ENCODE results near the gene CD2AP. TPM values are rescaled to one million over a fixed set of nuclear protein-coding genes. Genes with fewer than 3 reads are reported as not detected.

The CD2AP gene
- total and polyA plus RNA-seq, 9 of the 15 experiments (the other 6 are each of a cell fraction or from before 2014, with no cell fraction given): 9.4 to 69.7 (median 38.7) TPM

DNA sequence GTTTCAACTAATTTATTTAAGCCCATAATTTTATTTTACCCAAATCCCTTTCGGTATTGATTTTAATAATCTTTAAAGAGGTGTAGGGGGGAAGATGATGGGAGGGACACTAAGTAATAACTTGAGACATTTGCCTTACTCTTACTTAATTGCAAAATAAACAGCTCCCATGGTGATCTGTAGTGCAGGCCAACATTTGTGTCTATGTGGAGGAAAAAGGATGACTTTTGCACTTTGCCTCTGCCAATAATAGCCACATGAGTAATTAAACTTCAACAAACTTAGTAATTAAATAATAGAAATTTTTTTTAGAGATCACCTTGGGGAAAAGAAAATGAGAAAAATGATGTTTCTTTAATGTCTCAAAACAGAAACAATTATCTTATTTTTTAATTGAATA is 29.9 kb upstream of the CD2AP start:
- ATAC-seq (no peak), DNase-seq (ENCODE audit: extremely low read depth in 1 of 4, low spot score in 3 of 4) (no peak), FAIRE-seq (no peak)
- H3K27ac ChIP-seq (ENCODE audit: extremely low read depth, low read depth, low read length): no peak overlapping the region
- H3K4me3 ChIP-seq: no peak overlapping the region
- intact Hi-C loops (cut with micrococcal nuclease): no loop called here
- in situ Hi-C loops (cut with MboI): no loop called here
- H3K9me3 ChIP-seq (replicated peaks; ENCODE audit: control insufficient read depth, insufficient read depth, low read depth, low read length): peaks cover 2% of the 10 kb centered on the region; the same call in 1 of the 2 replicates
- H3K9ac ChIP-seq (ENCODE audit: insufficient read depth in 1 of 2, low read depth in 2 of 2, low read length in 2 of 2): no peak overlapping the region
- TF ChIP-seq TAF9B (IDR thresholded peaks at IDR 0.05; ENCODE audit: partially characterized antibody) (no peak), HDAC1 (IDR thresholded peaks at IDR 0.05) (no peak)
- BruUV-seq (replicated peaks): no TSS peak
- H3K79me2 ChIP-seq (ENCODE audit: control insufficient read depth, insufficient read depth, low read length): no peaks in the 10 kb centered on the region
- 48% methylated on average over 1 of the region's 1 CpG for WGBS (ENCODE audit: insufficient coverage, low coverage, missing lambda C conversion rate)
- no peak overlapping the region for H2AFZ ChIP-seq (ENCODE audit: low read depth, low read length)
- H3K4me2 ChIP-seq (ENCODE audit: insufficient read depth, low read length): no peak overlapping the region
- H4K20me1 ChIP-seq (replicated peaks; ENCODE audit: control insufficient read depth, insufficient read depth, low read length): no peaks in the 10 kb centered on the region
- no peaks in the 10 kb centered on the region for H3K4me1 ChIP-seq (replicated peaks in 1 of 2; ENCODE audit: control insufficient read depth in 2 of 2, insufficient read depth in 2 of 2, low read length in 2 of 2)
- H3K36me3 ChIP-seq (ENCODE audit: control insufficient read depth, insufficient read depth, low read length): no peaks in the 10 kb centered on the region
- no peaks in the 10 kb centered on the region for H3K9me1 ChIP-seq (ENCODE audit: control insufficient read depth, insufficient read depth, low read length)
- CTCF ChIA-PET (ENCODE audit: low intra/inter-chr PET ratio): no interaction called here
- no peaks in the 10 kb centered on the region for H3K27me3 ChIP-seq (ENCODE audit: control insufficient read depth in 2 of 2, insufficient read depth in 2 of 2, low read length in 2 of 2)
- POLR2A ChIA-PET: no interaction called here

DNA sequence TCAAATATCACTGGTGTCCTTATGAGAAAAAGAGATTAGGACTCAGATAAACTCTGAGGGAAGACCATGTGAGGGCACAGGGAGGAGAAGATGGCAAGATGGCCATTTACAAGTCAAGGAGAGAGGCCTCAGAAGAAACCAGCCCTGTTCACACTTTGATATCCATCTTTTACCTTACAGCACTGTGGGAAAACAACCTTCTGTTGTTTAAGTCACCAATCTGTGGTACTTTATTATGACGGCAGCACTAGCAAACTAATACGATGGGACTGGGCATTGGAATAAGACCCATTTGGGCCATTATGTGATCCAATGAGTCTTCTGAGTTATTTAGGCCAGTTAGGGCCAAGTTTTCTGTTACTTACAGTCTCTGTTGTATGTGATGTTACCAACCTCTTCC is 26.4 kb upstream of the CD2AP start:
- H3K9me1 ChIP-seq (ENCODE audit: control insufficient read depth, insufficient read depth, low read length): no peaks in the 10 kb centered on the region
- 94% methylated on average over 2 of the region's 2 CpGs for WGBS (ENCODE audit: insufficient coverage, low coverage, missing lambda C conversion rate)
- H3K4me1 ChIP-seq (replicated peaks in 1 of 2; ENCODE audit: control insufficient read depth in 2 of 2, insufficient read depth in 2 of 2, low read length in 2 of 2): no peaks in the 10 kb centered on the region
- in situ Hi-C loops (cut with MboI) (no loop called here), intact Hi-C loops (cut with micrococcal nuclease) (no loop called here)
- H2AFZ ChIP-seq (ENCODE audit: low read depth, low read length): no peak overlapping the region
- DNase-seq (ENCODE audit: extremely low read depth in 1 of 4, low spot score in 3 of 4) (no peak), ATAC-seq (no peak), FAIRE-seq (no peak)
- no peak overlapping the region for H3K4me2 ChIP-seq (ENCODE audit: insufficient read depth, low read length)
- no peaks in the 10 kb centered on the region for H3K9me3 ChIP-seq (replicated peaks; ENCODE audit: control insufficient read depth, insufficient read depth, low read depth, low read length)
- ChIA-PET CTCF (ENCODE audit: low intra/inter-chr PET ratio) (no interaction called here), POLR2A (no interaction called here)
- H3K36me3 ChIP-seq (ENCODE audit: control insufficient read depth, insufficient read depth, low read length): no peaks in the 10 kb centered on the region
- H3K4me3 ChIP-seq: no peak overlapping the region
- H4K20me1 ChIP-seq (replicated peaks; ENCODE audit: control insufficient read depth, insufficient read depth, low read length): no peaks in the 10 kb centered on the region
- H3K27ac ChIP-seq (ENCODE audit: extremely low read depth, low read depth, low read length): no peak overlapping the region
- H3K79me2 ChIP-seq (ENCODE audit: control insufficient read depth, insufficient read depth, low read length): no peaks in the 10 kb centered on the region
- no TSS peak for BruUV-seq (replicated peaks)
- H3K9ac ChIP-seq (ENCODE audit: insufficient read depth in 1 of 2, low read depth in 2 of 2, low read length in 2 of 2): no peak overlapping the region
- H3K27me3 ChIP-seq (ENCODE audit: control insufficient read depth in 2 of 2, insufficient read depth in 2 of 2, low read length in 2 of 2): no peaks in the 10 kb centered on the region
- TF ChIP-seq NR1H2 (CRISPR knock-in tag; IDR thresholded peaks at IDR 0.05) (no peak), RFX1 (IDR thresholded peaks at IDR 0.05) (no peak), ATF1 (CRISPR knock-in tag; IDR thresholded peaks at IDR 0.05) (no peak), ATF1 (tag; IDR thresholded peaks at IDR 0.05) (no peak), RBM34 (IDR thresholded peaks at IDR 0.05; ENCODE audit: borderline replicate concordance, insufficient read depth, low read length) (no peak), LARP7 (IDR thresholded peaks at IDR 0.05) (no peak)
- TF ChIP-seq, protein P1, sequence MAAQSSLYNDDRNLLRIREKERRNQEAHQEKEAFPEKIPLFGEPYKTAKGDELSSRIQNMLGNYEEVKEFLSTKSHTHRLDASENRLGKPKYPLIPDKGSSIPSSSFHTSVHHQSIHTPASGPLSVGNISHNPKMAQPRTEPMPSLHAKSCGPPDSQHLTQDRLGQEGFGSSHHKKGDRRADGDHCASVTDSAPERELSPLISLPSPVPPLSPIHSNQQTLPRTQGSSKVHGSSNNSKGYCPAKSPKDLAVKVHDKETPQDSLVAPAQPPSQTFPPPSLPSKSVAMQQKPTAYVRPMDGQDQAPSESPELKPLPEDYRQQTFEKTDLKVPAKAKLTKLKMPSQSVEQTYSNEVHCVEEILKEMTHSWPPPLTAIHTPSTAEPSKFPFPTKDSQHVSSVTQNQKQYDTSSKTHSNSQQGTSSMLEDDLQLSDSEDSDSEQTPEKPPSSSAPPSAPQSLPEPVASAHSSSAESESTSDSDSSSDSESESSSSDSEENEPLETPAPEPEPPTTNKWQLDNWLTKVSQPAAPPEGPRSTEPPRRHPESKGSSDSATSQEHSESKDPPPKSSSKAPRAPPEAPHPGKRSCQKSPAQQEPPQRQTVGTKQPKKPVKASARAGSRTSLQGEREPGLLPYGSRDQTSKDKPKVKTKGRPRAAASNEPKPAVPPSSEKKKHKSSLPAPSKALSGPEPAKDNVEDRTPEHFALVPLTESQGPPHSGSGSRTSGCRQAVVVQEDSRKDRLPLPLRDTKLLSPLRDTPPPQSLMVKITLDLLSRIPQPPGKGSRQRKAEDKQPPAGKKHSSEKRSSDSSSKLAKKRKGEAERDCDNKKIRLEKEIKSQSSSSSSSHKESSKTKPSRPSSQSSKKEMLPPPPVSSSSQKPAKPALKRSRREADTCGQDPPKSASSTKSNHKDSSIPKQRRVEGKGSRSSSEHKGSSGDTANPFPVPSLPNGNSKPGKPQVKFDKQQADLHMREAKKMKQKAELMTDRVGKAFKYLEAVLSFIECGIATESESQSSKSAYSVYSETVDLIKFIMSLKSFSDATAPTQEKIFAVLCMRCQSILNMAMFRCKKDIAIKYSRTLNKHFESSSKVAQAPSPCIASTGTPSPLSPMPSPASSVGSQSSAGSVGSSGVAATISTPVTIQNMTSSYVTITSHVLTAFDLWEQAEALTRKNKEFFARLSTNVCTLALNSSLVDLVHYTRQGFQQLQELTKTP (IDR thresholded peaks at IDR 0.05; ENCODE audit: low read depth in 1 of 2, partially characterized antibody in 2 of 2): no peak
- TF ChIP-seq, protein P2, sequence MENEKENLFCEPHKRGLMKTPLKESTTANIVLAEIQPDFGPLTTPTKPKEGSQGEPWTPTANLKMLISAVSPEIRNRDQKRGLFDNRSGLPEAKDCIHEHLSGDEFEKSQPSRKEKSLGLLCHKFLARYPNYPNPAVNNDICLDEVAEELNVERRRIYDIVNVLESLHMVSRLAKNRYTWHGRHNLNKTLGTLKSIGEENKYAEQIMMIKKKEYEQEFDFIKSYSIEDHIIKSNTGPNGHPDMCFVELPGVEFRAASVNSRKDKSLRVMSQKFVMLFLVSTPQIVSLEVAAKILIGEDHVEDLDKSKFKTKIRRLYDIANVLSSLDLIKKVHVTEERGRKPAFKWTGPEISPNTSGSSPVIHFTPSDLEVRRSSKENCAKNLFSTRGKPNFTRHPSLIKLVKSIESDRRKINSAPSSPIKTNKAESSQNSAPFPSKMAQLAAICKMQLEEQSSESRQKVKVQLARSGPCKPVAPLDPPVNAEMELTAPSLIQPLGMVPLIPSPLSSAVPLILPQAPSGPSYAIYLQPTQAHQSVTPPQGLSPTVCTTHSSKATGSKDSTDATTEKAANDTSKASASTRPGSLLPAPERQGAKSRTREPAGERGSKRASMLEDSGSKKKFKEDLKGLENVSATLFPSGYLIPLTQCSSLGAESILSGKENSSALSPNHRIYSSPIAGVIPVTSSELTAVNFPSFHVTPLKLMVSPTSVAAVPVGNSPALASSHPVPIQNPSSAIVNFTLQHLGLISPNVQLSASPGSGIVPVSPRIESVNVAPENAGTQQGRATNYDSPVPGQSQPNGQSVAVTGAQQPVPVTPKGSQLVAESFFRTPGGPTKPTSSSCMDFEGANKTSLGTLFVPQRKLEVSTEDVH (IDR thresholded peaks at IDR 0.05; ENCODE audit: low read depth, partially characterized antibody): no peak
